HepG2 (cell line): ENCODE results near the gene FBXL12. TPM values are rescaled to one million over a fixed set of nuclear protein-coding genes. Genes with fewer than 3 reads are reported as not detected.

Experiments
- CAMTA2 ChIP-seq: sonication (generic); formaldehyde crosslinking; IDR thresholded peaks from 2 replicates; pipeline ENCODE4 v1.4.0; 2020; ENCODE audit warnings: mild to moderate bottlenecking, missing genetic modification reagents, borderline replicate concordance
- EEA1 ChIP-seq: sonication (generic); formaldehyde crosslinking; IDR thresholded peaks from 2 replicates; pipeline ENCODE4 v1.5.1; 2020; ENCODE audit warnings: mild to moderate bottlenecking, missing genetic modification reagents, borderline replicate concordance
- FIP1L1 ChIP-seq: fragments of 200-400 bp; formaldehyde crosslinking; IDR thresholded peaks from 2 replicates; pipeline ENCODE4 v1.6.1; 2018; ENCODE audit warnings: low read depth, mild to moderate bottlenecking, low read length, moderate library complexity, borderline replicate concordance; ENCODE audit not compliant: insufficient read depth
- JARID2 ChIP-seq: sonication (generic); formaldehyde crosslinking; IDR thresholded peaks from 2 replicates; pipeline ENCODE4 v1.8.1; 2023; ENCODE audit warnings: missing genetic modification reagents, inconsistent platforms; ENCODE audit not compliant: insufficient replicate concordance
- KLF6 ChIP-seq: IDR thresholded peaks from 2 replicates; pipeline ENCODE4 v1.8.0; 2016; ENCODE audit warnings: missing biosample characterization, missing genetic modification reagents
- MEIS1 ChIP-seq: sonication (generic); formaldehyde crosslinking; IDR thresholded peaks from 2 replicates; pipeline ENCODE4 v1.9.0; 2021; ENCODE audit warnings: mild to moderate bottlenecking, missing genetic modification reagents, moderate library complexity, borderline replicate concordance
- NFIB ChIP-seq: sonication (generic); formaldehyde crosslinking; IDR thresholded peaks from 2 replicates; pipeline ENCODE4 v1.9.0; 2021; ENCODE audit warnings: missing genetic modification reagents, mild to moderate bottlenecking, borderline replicate concordance
- REPIN1 ChIP-seq: sonication (generic); formaldehyde crosslinking; IDR thresholded peaks from 2 replicates; pipeline ENCODE4 v1.8.0; 2022; ENCODE audit warnings: missing genetic modification reagents, low read depth, mild to moderate bottlenecking, borderline replicate concordance
- SRY ChIP-seq: sonication (generic); formaldehyde crosslinking; IDR thresholded peaks from 2 replicates; pipeline ENCODE4 v1.8.0; 2022; ENCODE audit warnings: mild to moderate bottlenecking, missing genetic modification reagents
- THAP11 ChIP-seq: IDR thresholded peaks from 2 replicates; pipeline ENCODE4 v1.6.1; 2016; ENCODE audit warnings: missing biosample characterization, missing genetic modification reagents
- ZNF263 ChIP-seq: sonication (generic); formaldehyde crosslinking; IDR thresholded peaks from 2 replicates; pipeline ENCODE4 v1.4.0; 2020; ENCODE audit warnings: missing genetic modification reagents
- ZNF431 ChIP-seq: sonication (generic); formaldehyde crosslinking; IDR thresholded peaks from 2 replicates; pipeline ENCODE4 v1.9.0; 2022; ENCODE audit warnings: missing genetic modification reagents, low read depth, mild to moderate bottlenecking, borderline replicate concordance
- ZNF546 ChIP-seq: sonication (generic); formaldehyde crosslinking; conservative IDR thresholded peaks from 2 replicates; pipeline ENCODE4 v1.8.1; 2023; ENCODE audit warnings: mild to moderate bottlenecking, missing genetic modification reagents
- ZNF7 ChIP-seq: IDR thresholded peaks from 2 replicates; pipeline ENCODE4 v1.6.1; 2016; ENCODE audit warnings: missing biosample characterization, missing genetic modification reagents
- ZNF83 ChIP-seq: sonication (generic); formaldehyde crosslinking; IDR thresholded peaks from 2 replicates; pipeline ENCODE4 v1.4.0; 2020; ENCODE audit warnings: missing genetic modification reagents, mild to moderate bottlenecking, borderline replicate concordance
- ZNF883 ChIP-seq: sonication (generic); formaldehyde crosslinking; IDR thresholded peaks from 2 replicates; pipeline ENCODE4 v1.5.1; 2020; ENCODE audit warnings: mild to moderate bottlenecking, missing genetic modification reagents; ENCODE audit errors: not compliant biosample characterization
- polyA plus RNA-seq, 8 experiments: library from polyadenylated mRNA; depleted of rRNA in 3 of 8; stranded (reverse) in 7 of 8; unstranded in 1 of 8; fragments of >200 nt; fragmentation: Illumina TruSeq in 4 of 8; extraction: Trizol in 4 of 8; gene quantifications; 2 replicates each; pipeline versions ENCODE4 v1.2.1 to v1.2.3, GENCODE V29; 2011 to 2016; ENCODE audit warnings: low read depth in 4 of 8, missing spikeins in 1 of 8, mixed read lengths in 1 of 8; ENCODE audit not compliant: insufficient read depth in 1 of 8
- total RNA-seq, 5 experiments: library from RNA; depleted of rRNA; stranded (reverse); fragments of >200 nt; fragmentation: Illumina TruSeq; extraction: Trizol; gene quantifications; 2 replicates each; pipeline ENCODE4 v1.2.3, GENCODE V29; 2016; ENCODE audit warnings: low read depth in 1 of 5
- TF ChIP-seq, protein P1 (sequence below): sonication (generic); formaldehyde crosslinking; IDR thresholded peaks from 2 replicates; pipeline ENCODE4 v1.8.0; 2022; ENCODE audit warnings: missing genetic modification reagents, mild to moderate bottlenecking, borderline replicate concordance
- TF ChIP-seq, protein P2 (sequence below): sonication (generic); formaldehyde crosslinking; IDR thresholded peaks from 2 replicates; pipeline ENCODE4 v1.4.0; 2020; ENCODE audit warnings: low read depth, missing genetic modification reagents
- TF ChIP-seq, protein P3 (sequence below): sonication (generic); formaldehyde crosslinking; IDR thresholded peaks from 2 replicates; pipeline ENCODE4 v1.9.0; 2021; ENCODE audit warnings: missing genetic modification reagents, borderline replicate concordance
- TF ChIP-seq, protein P4 (sequence below): IDR thresholded peaks from 2 replicates; pipeline ENCODE4 v1.6.1; 2016; ENCODE audit warnings: low read depth, control low read depth

FBXL12 gene
- total and polyA plus RNA-seq, 2 of the 13 experiments (the other 11 are each of a cell fraction or from before 2014, with no cell fraction given), result 20.4 to 23.1 TPM

DNA sequence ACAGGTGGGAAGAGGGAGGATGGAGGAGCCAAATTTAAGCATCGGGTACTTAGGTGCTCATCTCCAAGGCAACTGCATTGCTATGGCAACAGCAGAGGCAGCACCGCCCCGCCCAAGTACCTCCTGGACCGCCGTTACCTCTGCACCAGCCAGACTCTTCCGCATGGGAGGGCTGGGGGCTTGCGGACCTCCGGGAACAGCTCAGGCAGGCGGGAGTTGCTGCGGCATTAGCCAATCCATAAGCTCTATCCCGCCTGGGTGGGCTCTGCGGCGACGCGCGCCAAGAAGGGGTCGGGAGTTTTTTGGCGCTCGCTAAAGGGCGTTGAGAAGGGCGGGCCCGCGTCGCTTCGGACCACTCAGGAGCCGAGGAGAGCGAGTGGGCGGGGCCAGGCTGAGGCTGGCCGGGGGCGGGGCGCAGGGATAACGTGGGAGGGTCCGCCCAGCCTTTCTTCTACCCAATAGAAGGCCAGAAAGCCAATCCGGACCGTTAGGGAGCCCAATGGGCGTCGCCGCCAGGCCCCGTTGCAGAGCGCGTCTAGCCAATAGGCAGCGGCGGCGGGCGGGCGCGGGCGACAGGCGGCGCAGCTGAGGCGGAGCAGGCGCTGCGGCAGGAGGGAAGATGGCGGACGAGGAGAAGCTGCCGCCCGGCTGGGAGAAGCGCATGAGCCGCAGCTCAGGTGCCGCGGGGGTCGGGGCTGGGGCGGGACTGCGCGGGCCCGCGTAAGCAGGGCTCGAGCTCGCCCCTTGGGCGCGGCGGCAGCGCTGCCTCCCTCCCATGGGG, 16.0 kb upstream of the FBXL12 start, which contains the start of gene PIN1 (continued):
- TF ChIP-seq FIP1L1 (no peak), ZNF83 (CRISPR knock-in tag) (no peak), REPIN1 (CRISPR knock-in tag) (no peak), ZNF431 (no peak), ZNF7 (CRISPR knock-in tag) (no peak), ZNF883 (CRISPR knock-in tag) (peak; percentile 86), ZNF263 (no peak), JARID2 (no peak), NFIB (no peak), ZNF546 (CRISPR knock-in tag) (no peak), KLF6 (CRISPR knock-in tag) (no peak), EEA1 (CRISPR knock-in tag) (no peak), THAP11 (peak; percentile 74), MEIS1 (CRISPR knock-in tag) (0 out of 2 replicates have a peak, but pooled peaks have one; percentile 54), SRY (CRISPR knock-in tag) (peak; percentile 51; the same call in 1 of the 2 replicates), CAMTA2 (CRISPR knock-in tag) (no peak)
- TF ChIP-seq, protein P1, sequence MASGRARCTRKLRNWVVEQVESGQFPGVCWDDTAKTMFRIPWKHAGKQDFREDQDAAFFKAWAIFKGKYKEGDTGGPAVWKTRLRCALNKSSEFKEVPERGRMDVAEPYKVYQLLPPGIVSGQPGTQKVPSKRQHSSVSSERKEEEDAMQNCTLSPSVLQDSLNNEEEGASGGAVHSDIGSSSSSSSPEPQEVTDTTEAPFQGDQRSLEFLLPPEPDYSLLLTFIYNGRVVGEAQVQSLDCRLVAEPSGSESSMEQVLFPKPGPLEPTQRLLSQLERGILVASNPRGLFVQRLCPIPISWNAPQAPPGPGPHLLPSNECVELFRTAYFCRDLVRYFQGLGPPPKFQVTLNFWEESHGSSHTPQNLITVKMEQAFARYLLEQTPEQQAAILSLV, result no peak
- TF ChIP-seq, protein P2, sequence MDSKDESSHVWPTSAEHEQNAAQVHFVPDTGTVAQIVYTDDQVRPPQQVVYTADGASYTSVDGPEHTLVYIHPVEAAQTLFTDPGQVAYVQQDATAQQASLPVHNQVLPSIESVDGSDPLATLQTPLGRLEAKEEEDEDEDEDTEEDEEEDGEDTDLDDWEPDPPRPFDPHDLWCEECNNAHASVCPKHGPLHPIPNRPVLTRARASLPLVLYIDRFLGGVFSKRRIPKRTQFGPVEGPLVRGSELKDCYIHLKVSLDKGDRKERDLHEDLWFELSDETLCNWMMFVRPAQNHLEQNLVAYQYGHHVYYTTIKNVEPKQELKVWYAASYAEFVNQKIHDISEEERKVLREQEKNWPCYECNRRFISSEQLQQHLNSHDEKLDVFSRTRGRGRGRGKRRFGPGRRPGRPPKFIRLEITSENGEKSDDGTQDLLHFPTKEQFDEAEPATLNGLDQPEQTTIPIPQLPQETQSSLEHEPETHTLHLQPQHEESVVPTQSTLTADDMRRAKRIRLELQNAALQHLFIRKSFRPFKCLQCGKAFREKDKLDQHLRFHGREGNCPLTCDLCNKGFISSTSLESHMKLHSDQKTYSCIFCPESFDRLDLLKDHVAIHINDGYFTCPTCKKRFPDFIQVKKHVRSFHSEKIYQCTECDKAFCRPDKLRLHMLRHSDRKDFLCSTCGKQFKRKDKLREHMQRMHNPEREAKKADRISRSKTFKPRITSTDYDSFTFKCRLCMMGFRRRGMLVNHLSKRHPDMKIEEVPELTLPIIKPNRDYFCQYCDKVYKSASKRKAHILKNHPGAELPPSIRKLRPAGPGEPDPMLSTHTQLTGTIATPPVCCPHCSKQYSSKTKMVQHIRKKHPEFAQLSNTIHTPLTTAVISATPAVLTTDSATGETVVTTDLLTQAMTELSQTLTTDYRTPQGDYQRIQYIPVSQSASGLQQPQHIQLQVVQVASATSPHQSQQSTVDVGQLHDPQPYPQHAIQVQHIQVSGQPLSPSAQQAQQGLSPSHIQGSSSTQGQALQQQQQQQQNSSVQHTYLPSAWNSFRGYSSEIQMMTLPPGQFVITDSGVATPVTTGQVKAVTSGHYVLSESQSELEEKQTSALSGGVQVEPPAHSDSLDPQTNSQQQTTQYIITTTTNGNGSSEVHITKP (CRISPR knock-in tag), result no peak
- TF ChIP-seq, protein P3, sequence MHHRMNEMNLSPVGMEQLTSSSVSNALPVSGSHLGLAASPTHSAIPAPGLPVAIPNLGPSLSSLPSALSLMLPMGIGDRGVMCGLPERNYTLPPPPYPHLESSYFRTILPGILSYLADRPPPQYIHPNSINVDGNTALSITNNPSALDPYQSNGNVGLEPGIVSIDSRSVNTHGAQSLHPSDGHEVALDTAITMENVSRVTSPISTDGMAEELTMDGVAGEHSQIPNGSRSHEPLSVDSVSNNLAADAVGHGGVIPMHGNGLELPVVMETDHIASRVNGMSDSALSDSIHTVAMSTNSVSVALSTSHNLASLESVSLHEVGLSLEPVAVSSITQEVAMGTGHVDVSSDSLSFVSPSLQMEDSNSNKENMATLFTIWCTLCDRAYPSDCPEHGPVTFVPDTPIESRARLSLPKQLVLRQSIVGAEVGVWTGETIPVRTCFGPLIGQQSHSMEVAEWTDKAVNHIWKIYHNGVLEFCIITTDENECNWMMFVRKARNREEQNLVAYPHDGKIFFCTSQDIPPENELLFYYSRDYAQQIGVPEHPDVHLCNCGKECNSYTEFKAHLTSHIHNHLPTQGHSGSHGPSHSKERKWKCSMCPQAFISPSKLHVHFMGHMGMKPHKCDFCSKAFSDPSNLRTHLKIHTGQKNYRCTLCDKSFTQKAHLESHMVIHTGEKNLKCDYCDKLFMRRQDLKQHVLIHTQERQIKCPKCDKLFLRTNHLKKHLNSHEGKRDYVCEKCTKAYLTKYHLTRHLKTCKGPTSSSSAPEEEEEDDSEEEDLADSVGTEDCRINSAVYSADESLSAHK (CRISPR knock-in tag), result no peak
- TF ChIP-seq, protein P4, sequence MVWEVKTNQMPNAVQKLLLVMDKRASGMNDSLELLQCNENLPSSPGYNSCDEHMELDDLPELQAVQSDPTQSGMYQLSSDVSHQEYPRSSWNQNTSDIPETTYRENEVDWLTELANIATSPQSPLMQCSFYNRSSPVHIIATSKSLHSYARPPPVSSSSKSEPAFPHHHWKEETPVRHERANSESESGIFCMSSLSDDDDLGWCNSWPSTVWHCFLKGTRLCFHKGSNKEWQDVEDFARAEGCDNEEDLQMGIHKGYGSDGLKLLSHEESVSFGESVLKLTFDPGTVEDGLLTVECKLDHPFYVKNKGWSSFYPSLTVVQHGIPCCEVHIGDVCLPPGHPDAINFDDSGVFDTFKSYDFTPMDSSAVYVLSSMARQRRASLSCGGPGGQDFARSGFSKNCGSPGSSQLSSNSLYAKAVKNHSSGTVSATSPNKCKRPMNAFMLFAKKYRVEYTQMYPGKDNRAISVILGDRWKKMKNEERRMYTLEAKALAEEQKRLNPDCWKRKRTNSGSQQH (CRISPR knock-in tag), result 0 out of 2 replicates have a peak, but pooled peaks have one; percentile 25
